Measurements from ENCODE around the gene AKAP1.

The AKAP1 gene

DNA sequence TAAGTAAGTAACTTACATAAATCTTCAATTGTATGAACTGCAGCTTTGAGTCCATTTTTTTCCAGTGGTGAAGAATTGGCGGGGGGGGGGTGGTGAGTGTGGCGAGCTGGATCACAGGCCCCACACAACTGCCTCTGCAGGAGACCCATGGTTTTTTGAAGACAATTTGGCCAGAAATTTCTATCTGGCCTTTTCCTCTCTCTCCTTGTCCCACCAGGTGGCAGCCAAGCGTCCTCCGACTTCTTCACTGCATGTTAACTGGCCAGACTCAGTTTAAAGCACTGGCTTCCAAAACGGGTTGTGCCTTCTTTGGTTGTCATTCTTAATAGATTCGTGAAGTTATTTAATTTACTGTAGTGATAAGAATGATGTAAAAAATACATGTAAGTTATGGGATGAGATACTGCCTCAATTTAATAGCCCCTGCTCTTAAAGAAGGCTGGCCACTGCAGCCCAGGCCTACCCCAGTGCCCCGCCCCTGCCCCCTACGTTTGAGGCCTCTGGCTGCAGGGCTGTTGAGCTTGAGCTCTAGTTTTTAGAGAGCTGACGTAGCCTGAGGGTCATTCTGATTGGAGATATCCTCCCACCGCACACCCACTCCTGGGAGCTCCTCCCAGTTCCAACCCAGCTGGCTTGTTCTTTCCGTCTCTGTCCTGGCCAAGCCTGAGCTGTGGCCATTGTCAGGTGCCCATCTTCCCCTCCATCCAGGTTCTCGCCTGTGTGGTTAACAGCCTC, 36.4 kb downstream of the AKAP1 start:
- Histone ChIP-seq H3K4me3 (no peak overlapping the region), H3K27ac (no peak overlapping the region)

DNA sequence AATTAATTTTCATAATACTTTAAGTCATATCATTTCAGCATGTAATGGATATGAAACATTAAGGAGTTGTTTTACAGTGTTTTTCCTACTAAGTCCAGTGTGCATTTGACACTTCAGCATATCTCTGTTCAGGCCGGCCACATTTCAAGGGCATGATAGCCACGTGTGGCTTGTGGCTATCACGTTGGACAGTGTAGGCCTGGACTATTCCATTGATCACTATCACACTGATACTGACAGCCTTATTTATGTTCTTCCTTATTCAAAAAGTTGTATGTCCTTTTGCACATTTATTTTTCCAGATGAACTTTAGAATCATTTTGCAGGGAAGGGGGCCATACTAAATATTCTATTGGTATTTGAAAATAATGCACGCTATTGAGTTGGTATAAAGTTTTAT, 39.0 kb downstream of the AKAP1 start:
- no peak overlapping the region for H3K27ac ChIP-seq
- H3K4me3 ChIP-seq: no peak overlapping the region

DNA sequence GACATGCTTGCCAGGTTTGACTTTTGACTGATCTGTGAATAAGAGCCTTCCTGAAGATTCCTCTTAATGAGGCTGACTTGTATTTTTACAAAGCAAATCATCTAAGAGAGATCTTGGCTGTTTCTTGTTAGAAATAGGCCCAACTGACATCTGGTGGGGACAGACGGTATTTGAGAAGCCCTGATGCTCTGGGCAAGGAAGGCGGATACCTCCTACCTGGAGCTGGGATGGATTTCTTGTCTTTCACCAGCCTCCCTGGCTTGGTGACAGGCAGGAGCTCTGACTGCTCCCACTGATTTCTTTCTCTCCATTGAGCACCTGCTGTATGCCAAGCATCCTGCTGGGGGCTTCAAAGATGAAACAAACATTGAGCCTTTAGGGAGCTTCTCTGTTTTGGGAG, 40.4 kb downstream of the AKAP1 start:
- H3K4me3 ChIP-seq: no peak overlapping the region
- H3K27ac ChIP-seq: no peak overlapping the region

DNA sequence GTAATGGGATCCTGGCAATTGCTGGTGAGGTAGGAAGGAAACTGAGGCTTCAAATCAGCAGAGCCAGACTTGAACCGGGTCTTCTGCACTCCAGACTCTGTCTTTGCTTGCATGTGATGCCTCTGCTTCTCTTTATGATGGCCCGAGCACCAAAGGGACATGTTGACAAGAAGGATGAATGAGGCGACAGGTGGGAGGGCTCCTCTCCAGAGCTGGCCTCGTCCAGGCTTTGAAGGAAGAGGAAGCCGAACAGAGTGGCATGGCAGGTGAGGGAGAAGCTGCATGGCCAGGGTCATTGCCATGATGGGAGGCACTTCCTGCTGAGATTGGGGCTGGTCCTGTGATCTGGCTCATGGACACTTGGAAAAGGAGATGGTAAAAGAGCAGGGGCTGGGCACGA, 40.8 kb downstream of the AKAP1 start:
- no peak overlapping the region for H3K27ac ChIP-seq

DNA sequence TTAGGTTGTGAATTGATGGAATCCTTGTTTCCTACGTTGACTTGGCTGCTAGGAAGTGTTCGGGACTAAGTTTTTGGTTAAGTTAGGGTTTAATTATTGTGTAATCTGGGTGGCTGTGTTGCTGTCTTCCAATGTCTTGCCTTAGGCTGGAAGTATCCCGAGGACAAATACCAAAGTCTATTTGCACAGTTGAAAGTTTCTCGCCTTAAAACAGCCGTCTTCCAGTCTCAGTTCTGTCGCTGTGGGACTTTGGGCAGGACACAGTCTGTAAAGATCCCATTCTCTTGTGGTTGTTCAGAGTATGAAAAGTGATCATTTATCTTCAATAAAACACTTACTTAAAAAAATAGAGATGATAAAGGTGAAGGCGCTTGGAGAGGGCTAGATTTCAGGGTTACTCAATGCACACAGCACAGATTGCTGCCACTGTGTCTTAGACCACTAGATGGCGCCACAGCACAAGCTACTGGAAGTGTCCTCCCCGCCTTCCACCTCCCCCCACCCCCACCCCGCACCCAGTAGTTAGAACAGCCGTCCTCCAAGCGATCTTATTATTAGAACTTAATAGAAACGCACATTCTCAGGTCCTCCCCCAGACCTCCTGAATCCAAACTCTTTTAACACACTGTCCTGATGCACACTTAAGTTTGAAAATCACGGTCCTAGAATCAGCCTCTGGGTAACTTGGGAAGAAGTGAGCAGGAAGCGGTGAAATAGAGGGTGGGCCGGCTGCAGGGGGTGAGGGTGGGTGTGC, 45.8 kb downstream of the AKAP1 start:
- H3K27ac ChIP-seq: no peak overlapping the region
- no peak overlapping the region for H3K4me3 ChIP-seq

More for the DNA sequence above, 40.8 kb downstream of the AKAP1 start:
- H3K4me3 ChIP-seq: no peak overlapping the region

DNA sequence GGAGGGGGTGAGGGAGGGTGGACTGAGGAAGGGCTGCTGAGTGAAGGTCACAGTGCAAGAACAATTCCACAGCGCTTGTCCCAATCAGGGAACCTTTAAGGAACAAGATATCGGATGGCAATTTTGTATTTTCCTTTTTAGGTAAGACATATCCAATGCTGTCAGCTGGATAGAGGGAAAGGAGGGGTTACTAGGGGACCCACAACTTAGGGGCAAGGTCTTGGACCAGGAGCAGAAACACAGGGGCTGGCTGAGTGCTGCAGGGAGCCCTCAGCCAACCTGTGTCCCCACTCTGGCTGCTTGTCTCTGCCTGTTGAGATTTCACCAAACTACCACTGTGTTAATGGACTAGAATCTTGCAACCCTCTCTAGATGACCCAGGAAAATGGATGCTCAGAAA, 47.6 kb downstream of the AKAP1 start:
- Histone ChIP-seq H3K4me3 (no peak overlapping the region), H3K27ac (no peak overlapping the region)

DNA sequence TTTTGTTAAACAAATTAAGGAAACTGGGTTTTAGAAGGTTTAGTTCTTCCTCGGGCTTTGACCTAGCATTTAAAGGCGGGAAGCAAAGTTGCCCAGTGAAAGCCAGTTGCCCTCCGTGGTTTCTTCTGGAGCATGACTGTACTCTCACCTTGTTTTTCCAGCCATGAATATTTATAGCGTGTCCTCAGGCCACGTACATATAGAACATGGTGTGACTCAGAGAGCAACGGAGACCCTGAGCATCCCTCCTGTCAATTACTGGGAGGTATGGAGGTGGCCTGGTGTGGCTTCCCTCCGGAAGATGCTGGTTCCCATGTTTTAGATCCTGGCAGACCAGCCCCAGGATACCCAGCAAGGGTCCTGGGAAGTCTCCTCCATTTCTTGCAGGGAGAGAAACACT, 48.4 kb downstream of the AKAP1 start:
- Histone ChIP-seq H3K27ac (no peak overlapping the region), H3K4me3 (no peak overlapping the region)

DNA sequence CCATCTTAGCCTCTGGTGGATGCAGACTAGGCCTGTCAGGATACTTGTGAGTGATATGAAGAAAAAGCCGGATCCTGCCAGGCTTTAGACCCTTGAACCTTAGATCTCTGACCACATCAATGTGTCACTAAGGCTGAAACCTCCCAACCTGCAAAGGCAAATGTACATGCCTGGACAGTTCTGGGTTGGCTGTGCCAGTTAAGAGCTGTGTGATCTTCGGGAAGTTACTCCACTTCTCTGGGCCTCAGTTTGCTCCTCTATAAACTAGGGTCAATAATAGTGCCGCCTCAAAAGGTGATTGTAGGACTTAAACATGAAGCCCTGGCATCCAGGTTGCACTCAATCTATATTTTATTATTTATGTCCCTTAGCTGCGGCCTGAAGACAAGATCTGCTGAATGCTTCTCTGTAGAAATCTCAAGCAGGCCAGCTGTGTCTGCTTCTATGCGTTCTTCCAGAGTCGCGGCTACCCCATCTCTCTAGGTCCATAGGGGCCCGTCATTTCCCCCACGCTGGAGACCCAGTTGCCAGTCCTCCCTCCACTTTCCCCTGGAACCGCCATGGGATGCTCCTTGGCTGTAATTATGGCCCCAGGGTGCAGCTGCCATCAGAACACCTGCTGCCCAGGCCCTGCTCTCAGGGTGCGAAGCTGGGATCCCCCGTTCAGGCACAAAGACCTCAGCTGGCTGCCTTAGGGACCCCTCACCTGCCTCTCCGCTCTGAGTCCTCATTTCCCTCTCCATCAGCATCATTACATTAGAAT, 50.2 kb downstream of the AKAP1 start:
- Histone ChIP-seq H3K27ac (no peak overlapping the region), H3K4me3 (no peak overlapping the region)

DNA sequence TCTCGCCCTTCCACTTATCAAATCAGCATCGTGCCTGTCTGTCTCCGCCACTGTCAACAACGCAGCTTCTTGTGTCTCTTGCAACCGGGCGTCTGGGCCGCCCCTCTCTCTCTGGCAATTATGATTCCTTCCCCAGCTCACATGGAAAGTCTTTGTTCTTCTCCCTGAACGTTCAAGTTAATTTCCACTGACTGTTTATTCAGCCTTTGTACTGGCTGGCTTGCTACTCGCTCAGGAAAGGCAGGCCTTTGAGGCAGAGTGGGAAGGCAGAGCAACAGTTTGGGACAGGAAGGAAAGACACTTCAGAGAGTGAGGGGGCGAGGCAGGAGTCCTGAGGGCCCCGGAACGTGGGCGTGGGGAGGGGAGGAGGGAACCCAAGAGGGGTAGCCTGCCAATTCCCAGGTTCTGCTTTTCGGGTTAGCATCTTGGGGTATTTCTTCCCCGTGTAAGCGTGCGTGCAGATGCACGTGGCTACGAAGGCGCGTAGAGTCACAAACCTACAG, 50.8 kb downstream of the AKAP1 start:
- Histone ChIP-seq H3K4me3 (no peak overlapping the region), H3K27ac (no peak overlapping the region)

DNA sequence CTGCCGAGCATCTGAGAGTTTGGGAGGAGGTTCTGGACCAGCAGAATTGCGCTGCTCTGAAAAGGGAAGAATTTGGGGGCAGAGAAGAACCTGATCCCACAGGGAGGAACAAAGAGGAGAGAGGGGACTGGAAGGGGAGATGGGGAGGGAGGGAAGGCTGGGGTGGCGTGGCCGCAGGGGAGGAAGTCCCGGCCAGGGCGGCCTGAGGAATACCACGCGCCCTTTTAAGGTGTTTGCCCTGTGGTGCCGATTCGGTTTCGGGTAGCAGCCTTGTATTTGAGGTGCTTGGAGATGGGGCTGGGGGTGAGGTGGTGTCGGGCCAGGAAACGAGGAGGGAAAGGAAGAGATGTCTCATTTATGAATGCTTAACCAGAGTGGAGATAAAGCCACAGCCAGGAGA, 51.3 kb downstream of the AKAP1 start:
- H3K4me3 ChIP-seq: no peak overlapping the region

DNA sequence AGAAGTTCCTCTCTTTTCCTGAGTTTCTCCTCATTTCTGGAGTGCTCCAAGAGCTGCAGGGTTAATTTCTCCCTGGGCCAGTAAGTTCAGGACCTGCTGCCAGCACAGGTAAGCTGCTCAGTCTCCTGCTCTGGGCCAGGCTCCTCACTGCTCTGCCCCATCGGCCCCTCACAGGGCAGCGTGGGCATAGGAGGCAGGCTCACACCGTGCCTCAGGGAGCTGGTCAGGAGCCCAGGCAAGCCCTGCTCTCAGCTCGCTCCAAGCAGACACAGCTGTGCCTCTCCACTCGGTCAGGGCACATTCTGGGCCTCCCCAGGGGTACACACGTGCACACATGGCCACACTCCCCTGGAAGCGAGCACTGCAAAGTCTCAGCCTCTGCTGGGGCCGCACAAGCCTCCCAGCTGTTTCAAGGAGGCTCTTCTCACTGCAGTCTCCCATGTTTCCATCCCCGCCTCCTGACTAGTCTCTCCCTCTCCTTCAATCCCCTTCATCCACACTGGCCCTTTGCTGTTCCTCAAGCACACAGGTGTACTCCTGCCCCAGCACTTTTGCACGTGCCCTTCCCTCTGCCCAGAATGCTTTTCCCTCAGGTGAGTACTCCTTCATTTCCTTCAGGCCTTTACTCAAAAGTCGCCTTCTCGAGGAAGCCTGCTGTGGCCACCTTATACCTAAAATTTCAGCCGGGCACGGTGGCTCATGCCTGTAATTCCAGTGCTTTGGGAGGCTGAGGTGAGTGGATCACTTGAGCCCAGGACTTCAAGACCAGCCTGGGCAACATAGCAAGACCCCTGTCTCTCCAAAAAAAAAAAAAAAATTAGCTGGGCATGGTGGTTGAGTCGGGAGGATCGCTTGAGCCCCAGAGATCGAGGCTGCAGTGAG, 53.2 kb downstream of the AKAP1 start:
- no peak overlapping the region for H3K27ac ChIP-seq

More for the DNA sequence above, 51.3 kb downstream of the AKAP1 start:
- H3K27ac ChIP-seq: no peak overlapping the region

DNA sequence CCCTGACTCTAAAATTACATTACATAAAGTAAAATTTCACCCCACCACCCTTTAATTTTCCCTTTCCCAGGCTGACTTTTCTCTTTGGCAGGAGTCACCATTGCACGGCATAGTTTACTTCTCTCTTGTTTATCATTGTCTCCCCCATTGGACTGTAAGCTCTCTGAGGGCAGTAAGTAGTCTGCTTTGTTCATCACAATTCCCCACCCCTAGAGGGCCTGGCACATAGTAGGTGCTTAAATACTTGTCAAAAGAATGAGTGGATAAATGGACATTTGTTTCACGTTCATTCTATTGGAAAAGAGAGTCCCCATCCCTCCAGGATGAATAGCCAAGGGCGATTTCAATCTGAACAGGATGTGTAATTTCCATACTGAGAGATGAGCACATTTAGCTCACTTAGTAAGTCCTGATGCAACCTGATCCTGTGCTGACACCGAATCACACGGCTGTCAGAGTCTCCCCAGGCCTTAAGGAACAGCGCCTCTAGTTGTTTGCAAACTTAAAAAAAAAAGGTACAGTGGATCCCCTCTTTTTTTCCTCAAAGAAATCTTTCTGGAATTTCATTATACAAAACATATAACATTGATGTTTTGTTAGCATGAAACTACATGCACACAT, 54.0 kb downstream of the AKAP1 start:
- Histone ChIP-seq H3K4me3 (no peak overlapping the region), H3K27ac (no peak overlapping the region)

More for the DNA sequence above, 53.2 kb downstream of the AKAP1 start:
- H3K4me3 ChIP-seq: no peak overlapping the region

DNA sequence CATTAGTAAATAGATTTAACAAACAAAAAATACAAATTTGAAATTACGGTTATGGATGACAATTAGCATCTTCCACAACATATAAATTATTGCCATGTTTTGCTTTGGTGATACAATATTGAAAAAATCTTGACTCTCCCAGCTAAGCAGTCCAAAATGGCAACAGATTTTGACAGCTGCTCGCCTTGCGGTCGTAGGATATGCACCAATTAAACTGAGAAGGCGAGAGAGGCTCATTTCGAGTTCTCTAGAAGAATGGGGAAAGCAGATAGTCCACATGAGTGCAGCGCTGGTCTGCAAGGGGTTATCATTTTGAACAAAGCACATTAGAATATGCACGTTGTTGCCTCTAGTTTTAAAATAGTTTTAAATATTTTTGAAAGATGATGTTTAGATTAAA, 55.3 kb downstream of the AKAP1 start:
- Histone ChIP-seq H3K4me3 (no peak overlapping the region), H3K27ac (no peak overlapping the region)

DNA sequence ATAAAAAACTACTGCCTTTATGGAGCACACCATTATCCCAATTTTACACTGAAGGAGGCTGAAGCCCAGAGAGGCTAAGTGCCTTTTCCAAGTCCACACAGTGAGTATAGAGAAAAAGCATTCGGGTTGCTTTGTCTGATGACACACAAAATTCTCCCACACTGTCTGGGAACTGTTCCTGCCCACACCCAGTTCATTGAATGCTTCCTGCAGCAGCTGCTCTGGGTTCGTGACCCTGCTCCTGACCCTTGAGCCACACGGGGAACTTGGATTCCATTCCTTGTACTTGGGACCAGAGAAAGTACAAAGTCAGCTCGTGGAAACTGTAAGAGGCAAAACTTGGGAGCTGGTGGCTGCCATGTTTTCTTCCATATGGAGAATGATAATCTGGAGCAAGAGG, 57.9 kb downstream of the AKAP1 start:
- H3K27ac ChIP-seq: no peak overlapping the region

DNA sequence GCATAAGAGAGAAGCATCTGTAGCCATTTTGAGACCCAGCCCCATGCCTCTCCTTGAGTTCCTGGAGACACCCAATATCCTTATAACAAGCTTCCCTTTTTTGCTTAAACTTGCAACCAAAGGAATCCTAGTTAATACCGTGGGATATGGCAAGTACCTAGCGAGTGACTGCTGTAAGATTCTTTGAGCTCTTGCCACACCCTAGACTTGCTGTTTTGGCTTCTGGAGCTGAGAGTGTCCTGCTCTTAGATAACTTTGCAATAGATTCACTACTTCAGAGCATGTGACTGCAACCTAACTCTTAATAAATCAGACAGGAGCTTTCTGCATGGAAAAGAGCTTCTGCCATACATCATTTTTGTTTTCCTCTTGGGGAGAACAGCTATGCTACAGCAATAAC, 58.3 kb downstream of the AKAP1 start:
- no peak overlapping the region for H3K27ac ChIP-seq

More for the DNA sequence above, 57.9 kb downstream of the AKAP1 start:
- no peak overlapping the region for H3K4me3 ChIP-seq

DNA sequence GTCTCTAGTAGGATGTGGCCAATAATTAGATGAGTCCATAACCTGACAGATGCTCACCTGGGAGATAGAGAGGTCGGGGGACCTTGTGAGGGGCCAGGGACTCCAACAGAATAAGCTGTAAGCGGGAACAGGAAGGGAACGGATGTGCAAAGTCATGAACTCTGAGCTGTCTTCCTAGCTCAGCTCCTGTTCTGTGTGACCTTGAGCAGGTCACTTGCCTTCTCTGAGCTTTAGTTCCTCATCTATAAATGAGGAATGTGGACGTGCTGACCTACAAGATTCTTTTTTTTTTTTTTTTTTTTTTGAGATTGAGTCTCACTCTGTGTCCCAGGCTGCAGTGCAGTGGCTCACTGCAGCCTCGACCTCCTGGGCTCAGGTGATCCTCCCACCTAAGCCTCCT, 58.9 kb downstream of the AKAP1 start:
- Histone ChIP-seq H3K27ac (no peak overlapping the region), H3K4me3 (no peak overlapping the region)

More for the DNA sequence above, 58.3 kb downstream of the AKAP1 start:
- no peak overlapping the region for H3K4me3 ChIP-seq

DNA sequence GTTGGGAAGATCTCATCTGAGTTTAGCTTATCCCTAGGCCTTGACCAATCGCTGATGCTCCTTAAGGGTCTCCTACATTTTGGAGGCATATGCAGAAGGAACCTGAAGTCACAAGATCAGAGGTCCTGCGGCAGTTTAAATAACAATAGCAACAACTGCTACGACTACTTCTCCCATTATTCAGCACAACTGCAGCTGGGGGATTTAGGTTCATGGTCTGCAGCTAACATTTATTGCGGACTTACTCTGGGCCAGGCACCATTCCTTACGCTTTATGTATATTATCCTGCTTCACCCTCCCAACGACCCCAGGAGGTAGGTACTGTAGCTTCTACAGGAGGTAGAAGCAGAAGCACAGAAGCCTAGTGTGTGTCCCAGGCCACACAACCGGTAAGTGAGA, 59.5 kb downstream of the AKAP1 start:
- H3K27ac ChIP-seq: no peak overlapping the region
- H3K4me3 ChIP-seq: no peak overlapping the region

DNA sequence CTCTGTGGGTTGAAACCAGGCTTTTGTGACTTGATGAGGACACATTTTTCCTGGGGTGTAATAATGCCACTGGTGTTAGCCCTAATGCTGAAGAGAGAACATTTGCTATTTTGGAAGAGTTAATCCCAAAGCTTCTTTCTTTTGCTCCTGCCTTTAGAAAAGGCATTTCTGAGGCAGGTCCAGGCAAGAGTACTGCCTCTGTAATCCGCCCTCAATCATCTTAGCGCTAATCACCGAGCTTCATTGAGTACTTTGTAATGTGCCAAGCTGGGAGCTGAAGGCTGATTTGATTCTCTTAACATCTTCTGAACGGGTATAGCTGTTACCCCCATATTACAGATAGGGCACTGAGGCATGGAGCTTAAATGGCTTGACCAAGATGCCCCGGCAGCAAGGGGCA, 60.3 kb downstream of the AKAP1 start:
- Histone ChIP-seq H3K27ac (no peak overlapping the region), H3K4me3 (no peak overlapping the region)

DNA sequence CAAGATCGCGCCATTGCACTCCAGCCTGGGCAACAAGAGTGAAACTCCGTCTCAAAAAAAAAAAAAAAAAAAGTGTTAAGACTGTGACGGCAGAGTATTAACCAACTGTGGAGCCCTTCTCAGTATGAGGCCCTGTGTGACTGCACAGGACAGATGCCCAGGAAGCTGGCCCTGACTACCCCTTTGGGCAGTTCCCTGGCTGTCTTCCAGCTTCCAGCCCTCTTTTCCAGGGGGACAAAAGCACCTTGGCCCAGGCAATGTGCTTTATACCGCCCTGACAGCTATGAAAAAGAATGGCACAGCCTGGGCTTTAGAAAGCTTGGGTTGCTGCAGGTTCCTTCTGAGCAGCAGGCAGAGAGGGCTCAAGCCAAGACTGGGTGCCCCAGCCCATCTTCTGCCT, 61.2 kb downstream of the AKAP1 start:
- Histone ChIP-seq H3K4me3 (no peak overlapping the region), H3K27ac (no peak overlapping the region)
